Ovary (tissue), 3 donors: Measurements from ENCODE around the gene CBS.
"Not testable (repeated sequence)": the region's sequence is repeated elsewhere in the genome, so short reads cannot be mapped to it uniquely, and the experiment has no call there.

Experiments
- CTCF ChIP-seq, 3 donors: fragments of 450-650 bp in 2 of 3; fragments of 200-600 bp in 1 of 3; IDR thresholded peaks; one replicate each; pipeline versions ENCODE4 v1.5.1 to v1.8.0; 2016 to 2022; ENCODE audit warnings: antibody characterized with exemption in 3 of 3, mild to moderate bottlenecking in 1 of 3
- POLR2A ChIP-seq: fragments of 450-650 bp; IDR thresholded peaks from one replicate; pipeline ENCODE4 v1.6.1; 2017; ENCODE audit warnings: antibody characterized with exemption, mild to moderate bottlenecking, moderate library complexity
- donor health status: DM: no; HTN: no; CAD: no.

- not testable (repeated sequence) for TF ChIP-seq CTCF (IDR thresholded peaks at IDR 0.05); POLR2A
These were observed 31.1 kb downstream of the CBS start for GRCh38 chr21:43044547-43044946.
